NCI-H1436 treated with DMSO at 0.1 percent for 48 hours (cell line): Measurements from ENCODE around the gene NPEPL1.

Experiments used
- DNase-seq: peaks from one replicate; lab custom pipeline; 2025; lab: John Stamatoyannopoulos, UW

NPEPL1 gene

DNA sequence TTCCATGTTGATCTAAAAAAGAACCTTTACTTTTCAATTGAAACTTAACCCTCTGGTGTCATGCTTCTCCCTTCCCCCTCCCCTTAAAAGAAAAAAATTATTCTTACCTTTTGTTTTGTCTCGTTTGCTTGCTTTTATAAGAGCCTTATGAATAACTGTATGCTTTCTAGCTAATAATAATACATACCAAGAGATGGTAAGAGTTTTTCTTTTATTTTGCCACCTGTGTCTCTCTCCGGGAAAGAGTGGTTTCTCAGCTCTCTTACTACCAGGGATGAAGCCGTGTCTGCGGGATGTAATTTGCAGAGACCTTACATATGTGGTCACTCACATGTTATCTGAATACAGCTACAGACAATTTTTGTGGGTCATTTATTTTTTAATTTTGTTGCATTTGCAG lies 33.8 kb upstream of the NPEPL1 start:
- DNase-seq = no peak

DNA sequence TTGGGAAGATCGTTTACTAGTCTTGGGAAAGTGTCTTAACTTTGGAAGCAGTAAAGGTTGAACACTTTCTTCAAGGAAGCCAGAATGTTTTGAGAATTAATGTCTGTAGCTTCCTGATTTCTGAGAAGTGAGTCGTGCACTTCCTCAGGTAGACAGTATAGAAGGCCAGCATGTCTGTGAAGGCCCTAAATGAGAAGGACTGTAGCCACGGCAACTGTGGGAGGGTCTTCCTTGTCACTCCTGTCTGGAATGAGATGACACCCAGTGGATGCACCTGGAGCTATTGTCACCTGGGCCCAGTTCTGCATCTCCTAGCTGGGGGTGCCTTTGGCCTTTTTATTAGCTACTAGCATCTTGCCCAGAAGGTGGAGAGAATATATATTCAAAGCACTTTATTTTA lies 32.8 kb upstream of the NPEPL1 start:
- no peak for DNase-seq

DNA sequence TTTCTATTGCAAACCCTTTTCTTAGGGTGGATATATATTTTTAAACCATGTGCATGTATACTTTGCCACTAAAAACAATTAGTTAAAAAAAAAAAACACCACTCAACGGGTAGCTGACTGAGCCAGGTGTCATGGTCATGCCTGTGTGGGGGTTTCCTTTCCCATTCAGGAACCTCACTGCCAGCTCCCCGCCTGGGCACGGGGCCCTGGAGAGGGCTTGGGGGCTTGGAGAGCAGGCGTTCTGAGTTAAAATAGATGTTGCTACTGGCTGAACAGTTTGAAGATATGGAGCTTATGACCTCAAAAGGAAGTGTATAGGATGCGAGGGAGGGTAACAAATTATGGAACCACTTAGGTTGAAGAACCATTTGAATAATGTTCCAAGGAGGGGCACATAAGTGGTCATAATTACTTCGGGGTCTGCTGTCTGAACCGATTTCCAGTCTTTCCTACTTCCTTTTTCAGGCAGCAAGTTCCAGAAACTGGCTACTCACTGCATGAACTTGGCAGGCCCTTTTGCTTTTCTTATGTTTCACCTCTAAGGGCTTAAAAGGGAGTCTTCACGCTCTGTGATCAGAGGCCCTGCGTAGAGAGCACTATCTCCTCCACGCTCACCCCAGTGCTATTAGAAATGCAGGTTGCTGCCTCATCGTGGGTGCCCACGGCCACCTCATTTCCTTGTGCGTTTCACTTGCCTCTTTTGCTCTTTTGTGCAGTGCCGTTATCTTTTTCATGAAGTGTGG lies 31.6 kb upstream of the NPEPL1 start:
- DNase-seq = no peak

DNA sequence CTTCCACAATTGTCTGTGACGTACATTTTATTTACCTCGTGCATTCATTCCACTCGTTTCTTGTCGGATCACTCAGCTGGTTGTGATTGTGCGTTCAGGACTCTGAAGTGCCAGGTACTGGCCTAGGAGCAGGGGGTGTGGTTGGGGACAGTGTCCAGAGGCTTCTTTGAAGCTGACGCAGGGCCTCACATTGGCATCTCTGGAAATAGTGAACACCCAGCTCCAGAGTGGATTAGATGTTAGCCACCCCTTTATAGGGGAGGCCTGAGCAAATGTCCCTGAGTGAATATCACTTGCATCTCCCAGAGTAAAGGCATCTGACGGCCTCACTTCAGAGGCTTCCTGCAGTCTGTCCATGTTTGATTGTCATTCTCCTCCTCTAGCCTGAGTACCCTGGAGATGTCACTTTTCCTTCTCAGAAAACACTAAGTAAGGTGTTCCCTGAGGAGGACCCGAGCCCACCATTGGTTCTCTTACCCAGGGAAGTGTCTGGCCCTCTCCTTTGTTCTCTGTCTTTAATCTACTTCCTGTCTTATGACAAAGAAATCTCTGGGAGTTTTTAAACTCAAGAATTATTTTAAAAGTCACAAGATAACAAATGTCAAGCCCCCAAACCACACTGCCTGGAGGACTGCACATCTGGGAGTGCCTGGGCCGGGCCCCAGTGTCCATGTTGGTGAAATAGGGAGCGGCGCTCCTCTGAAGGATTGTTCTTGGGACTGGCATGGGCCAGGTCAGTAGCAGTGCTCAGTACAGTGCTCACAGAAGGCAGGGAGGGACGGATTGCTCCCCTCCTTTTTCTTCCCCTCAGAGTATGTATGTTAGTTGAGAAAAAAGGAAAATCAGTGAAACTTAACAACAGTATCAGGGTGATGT lies 30.8 kb upstream of the NPEPL1 start:
- DNase-seq = no peak

DNA sequence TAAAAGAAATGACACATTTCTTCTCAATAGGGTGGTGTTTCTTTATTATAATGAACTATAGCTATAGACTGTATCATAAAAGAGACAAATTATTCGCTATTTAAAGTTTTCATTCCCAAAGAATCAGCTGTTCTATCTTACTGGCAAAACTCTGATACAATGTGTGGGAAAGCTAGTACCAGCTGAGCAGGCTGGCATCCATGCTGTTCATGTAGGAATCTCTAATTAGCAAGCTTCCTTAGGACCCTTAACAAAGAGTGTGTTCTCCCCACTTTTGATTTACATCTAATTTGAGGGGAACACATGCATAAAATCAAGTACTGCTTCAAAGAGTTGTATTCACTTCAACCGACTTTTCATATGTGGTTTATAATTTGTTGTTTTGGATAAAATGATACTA lies 28.3 kb upstream of the NPEPL1 start:
- no peak for DNase-seq

DNA sequence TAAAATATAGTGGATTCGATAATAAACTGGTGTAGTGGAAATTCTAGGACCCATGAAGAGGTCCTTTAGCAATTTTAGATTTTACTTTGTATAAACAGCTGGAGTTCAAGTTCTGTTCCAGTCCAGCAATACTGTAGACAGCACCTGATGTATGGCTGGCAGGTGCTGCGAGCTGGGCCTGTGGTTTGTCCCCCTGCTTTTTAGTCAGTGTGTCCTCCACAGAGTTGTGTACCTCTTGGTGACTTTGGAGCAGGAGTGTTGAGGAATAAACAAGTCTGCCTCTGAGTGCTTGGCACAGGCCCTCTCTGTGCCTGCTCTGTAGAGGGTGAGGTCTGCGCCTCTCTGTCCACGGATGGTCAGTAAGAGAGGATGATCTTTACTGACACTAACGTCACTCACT lies 27.7 kb upstream of the NPEPL1 start:
- no peak for DNase-seq

DNA sequence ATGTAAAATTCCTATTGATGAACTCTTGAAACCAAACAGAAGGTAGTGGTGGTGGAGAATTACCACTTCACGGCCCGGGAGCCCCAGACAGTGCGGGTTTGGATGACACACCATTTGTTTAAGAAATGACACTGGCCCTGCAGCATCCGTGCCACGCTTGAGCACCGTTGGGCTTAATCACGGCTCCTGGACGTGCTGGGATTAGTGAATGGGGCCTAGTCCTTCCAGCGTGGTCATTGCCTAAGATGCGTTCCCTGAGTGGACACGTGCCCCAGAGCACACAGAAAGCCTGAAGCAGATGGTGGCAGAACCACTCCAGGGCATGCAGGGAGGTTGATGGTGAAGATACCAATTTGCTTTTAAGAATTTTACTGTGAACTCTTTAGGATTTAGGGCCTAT lies 27.0 kb upstream of the NPEPL1 start:
- no peak for DNase-seq

DNA sequence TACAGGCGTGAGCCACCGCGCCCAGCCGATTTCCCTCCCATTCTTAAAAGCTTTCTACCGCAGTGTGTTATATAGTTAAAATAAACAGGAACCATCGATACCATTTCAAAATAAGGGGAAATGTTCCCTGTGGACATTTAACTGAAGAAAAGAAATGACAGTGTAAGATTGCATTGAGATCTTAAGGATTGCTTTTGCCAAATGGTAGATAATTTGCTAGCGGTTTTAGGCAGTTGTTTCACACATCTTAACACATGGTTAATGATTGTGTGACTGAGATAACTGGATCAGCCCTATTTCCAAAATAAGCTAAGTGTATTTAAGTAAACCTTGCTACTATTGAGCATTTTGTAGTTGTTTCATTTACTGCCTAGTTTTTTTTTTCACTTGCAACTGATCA lies 25.9 kb upstream of the NPEPL1 start:
- no peak for DNase-seq

DNA sequence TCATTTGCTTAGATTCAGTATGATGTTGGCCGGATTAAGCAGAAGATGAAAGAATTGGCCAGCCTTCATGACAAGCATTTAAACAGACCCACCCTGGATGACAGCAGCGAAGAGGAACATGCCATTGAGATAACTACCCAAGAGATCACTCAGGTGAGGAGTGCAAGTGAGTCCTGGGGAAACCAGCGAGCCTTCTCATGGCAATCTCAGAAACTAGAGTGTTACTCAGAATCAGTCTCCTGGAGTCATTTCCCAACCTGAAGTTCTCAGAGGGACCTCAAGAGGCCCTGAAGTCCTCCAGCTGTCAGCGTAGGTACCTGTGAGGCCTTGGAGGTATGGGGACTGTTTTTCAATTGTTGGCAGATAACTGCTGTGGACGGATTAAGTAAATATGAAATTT lies 24.6 kb upstream of the NPEPL1 start:
- no peak for DNase-seq

DNA sequence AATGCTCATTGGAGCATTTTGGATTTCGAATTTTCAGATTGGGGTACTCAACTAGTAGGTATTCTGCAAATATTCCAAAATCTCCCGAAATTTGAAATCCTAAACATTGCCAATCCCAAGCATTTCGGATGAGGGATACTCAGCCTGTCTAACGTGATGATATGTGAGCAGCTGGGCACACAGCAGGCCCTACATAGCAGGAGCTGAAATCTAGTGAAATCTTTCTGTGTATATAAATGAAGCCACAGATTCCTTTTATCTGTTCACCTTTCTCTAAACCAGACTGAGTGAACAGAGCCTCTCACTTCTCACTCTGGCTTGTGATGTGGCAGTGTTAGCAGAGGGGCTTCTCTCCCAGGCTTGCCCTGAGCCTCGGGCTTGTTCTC lies 23.7 kb upstream of the NPEPL1 start:
- DNase-seq = no peak

DNA sequence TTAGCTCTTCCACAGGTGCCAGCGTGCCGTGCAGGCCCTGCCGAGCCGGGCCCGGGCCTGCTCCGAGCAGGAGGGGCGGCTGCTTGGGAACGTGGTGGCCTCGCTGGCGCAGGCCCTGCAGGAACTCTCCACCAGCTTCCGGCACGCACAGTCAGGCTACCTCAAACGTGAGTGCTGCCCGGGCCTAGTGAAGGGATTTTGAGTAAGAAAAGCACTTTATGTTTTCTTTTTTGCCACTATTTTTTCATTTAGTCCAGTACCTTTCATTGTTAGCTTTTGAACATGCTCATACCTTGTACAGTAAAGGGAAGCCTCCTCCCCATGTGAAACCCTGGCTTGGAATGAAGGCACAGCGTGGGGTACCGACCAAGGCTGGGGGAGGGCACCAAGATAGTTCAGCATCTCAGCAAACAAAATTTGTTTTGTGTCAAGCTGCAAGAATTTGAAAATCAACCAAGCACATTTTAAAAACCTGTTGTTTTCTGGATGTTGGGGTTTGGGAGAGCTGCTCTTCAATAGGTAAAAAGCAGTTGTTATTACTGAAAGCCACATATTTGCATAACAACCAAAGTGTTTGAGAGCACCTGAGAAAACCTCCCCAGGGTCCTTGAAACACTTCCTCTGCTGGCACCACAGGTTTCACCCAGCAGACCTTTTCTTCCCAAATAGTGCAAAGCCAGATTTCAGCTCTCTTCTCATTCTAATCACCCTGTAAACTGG lies 23.2 kb upstream of the NPEPL1 start:
- DNase-seq = no peak

DNA sequence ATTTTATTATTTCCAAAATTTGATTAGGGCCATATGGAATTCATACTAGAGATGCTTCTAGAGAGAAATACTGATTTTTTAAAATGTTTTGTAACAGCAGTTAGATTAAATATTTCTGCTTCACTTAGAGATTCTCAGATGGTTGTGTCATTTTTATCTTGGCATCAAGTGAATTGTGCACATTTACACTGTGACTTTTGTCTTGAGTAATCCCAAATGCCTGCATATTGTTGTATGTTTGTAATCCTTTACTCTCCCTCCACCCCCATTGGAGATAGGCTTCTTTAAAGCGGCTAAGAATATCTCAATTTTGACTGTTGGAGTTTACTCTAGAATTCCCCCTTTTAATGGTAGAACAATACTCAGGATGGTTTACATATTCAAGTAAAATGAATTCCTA lies 22.5 kb upstream of the NPEPL1 start:
- DNase-seq = no peak

DNA sequence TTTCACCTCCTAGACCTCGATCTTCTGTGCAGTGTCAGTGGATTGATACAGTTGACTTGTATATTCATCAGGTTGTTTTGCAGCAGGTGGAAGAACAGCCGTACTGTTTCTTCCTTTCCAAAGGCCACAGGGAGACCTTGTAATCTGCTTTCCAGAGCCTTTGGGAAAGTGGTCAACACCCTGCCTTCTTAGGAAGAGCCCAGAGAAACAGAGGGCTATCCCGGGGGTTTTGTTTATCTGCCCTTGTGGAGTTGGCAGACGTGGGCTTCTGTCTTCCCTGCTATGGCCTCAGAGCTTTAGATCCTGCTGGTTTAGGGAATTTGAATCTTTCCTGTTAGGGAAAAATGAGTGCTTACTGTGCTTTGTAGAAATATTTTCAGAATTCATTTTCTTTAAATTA lies 21.9 kb upstream of the NPEPL1 start:
- DNase-seq = no peak

DNA sequence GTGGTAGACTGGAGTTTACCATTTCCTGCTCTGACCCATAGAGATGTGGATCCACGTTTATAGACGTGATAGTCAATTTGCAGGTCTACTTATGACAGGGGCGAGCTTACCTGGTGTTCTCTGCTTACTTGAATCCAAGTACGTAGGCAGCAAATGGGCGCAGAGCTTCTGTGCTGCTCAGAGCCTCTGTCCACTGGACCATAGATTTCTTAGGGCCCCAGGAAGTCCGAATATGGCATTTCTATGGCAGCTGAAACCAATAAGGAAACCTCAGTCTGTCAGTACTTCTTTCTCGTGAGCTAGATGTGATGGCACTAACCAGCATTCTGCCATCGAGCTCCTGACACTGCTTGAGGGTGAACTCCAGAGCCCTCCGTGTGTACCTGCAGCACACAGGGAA lies 19.5 kb upstream of the NPEPL1 start:
- DNase-seq = no peak

DNA sequence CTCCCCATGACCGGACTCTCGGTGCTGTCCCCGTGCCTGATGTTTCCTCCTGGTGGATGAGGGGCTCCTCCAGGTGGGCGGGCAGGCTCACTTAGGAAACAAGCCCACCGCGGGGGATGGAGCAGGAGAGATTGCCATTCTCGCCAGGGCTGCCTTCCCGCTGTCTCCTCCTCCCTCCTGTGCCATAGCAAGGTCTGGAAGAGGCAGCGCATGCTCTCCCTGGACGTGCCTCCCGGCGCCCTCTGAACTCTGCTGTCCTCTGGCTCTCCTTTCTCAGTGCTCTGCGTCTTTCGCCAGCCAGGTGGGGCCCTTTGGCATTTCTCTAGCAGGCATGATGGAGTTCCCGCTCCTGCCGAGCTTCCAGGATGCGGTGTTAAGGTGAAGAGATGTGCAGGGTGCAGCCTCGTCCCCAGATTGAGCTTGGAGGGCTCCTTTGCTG lies 17.4 kb upstream of the NPEPL1 start:
- no peak for DNase-seq

DNA sequence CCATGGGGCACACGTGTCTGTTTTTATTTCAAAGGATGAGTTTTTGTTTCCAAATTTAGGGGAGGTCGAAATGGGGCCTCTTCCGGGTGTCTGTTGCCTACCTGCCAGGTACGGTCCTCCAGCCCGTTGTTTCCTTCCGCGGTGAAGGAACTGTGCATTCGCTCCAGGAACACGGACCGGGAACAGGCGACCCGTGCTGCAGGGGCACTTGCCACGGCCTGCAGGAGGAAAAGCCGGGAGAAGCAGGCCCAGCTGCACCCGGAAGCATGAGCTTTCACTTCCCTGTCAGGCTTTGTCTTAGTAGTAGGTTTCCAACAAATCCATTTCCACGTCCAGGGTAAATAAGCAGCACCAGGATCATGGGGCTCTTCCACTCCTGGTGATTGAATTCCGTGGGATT lies 17.0 kb upstream of the NPEPL1 start:
- no peak for DNase-seq

DNA sequence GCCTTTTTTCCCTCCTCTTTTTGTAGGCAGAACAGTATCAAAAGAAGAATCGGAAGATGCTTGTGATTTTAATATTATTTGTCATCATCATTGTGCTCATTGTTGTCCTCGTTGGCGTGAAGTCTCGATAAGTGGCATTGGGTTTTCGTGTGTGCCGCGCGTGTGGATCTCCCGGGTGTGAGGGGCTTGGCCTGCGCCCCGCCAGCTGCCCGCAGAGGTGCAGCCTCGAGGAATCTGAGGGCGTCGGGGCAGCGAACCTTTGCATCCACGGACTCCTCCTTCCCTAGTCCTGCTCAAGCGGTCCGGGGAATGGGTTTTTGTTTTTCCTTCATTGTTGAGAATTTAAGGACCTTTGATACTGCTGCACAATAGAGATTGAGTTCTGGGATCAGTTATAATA lies 16.4 kb upstream of the NPEPL1 start:
- DNase-seq = no peak

DNA sequence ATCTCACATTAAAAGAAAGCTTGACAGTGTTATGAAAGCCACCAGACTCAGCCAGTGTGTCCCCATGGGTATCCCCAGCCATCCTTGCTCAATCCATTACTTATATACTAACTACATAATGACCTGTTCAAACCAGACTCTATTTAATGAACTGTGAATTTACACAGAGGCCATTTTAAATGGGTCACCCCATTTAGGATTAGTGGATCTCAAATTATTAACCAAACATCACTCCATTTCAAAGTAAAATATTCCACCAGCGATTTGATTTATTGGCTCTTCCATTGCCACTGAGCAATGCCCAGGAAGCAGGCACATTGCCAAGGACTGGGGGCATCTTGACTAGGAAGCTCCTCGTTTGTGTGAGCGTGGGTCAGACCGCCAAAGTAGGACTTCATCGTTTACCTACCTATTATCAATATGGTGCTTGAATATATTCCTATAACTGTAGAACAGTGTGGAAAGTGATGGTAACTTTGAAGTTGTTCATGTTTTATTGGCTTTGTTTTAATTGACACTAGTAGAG lies 15.5 kb upstream of the NPEPL1 start:
- no peak for DNase-seq

DNA sequence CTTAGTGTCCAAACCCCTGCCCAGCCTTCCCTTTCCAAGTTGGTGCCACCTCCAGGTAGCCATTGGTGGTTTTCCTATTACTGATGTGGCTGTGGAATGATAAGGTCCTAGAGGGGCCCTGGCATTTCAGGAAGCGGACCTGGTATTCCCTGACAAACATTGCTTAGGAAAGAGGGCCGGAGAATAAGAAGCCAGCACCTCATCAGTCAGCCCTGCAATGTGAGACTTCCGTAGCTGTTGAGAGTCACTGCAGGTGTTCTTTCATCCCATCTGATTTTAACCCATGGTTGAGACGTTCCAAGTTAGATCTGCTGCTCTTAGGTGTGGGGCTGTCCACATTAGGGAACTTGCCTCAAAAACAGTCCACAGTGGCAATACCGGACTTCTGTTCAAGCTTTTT lies 14.8 kb upstream of the NPEPL1 start:
- no peak for DNase-seq

DNA sequence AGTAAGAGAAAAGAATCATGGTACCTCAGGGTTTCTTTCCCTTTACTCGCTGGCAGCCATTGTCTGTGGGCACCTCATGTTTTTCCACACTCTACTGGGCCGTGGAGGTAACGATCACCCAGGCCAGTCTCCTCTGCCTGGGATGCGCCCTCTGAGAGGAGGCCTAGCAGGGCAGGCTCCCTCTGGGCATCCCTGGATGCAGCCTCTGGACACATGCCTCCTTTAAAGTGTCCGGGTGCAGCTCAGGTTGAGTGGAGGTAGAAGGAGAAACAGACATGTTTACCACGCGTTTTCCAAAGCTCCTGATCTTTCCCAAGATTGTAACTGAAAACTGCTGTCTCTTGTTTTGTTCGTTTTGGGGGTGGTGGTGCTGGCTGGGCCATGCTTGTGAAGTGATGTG lies 13.8 kb upstream of the NPEPL1 start:
- DNase-seq = no peak

DNA sequence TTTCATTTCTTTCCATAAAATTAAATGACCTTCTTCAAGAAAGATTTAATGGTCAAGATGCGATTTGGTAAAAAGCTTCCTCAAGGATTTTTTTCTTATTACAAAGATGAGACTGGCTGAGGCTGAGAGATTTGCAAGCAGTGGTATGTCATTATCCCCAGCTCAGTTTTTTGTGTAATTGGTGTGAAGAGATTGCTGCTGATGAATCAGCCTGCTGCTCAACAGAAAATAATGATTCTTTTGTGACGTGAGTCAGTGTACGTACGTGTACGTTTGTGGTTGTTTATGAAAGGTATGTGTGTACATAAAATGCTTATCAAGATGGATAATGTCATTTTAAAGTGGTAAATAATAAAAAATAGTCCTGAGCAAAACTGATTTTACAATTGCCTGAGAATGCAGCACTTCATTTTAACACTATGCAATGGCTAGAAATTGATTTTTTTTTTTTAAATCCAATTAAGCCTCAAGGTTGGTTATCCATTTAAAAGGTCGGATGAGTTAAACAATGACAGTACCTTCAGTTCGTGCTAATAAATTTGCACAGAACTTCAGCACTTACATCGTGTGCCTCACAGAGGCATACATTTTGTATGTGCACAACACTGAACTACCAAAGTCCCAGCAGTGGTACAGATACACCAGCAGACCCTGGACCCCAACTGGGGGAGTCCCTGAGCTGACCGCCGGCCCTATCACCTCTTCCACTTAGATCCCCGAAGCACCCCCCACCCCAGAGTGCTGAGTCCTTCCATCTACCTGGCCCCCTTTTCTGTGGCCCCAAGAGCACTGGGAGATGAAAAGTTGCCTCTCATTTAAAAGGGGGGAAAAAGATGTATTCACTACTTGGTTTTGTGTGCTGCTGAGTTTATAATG lies 9.7 kb upstream of the NPEPL1 start:
- no peak for DNase-seq

DNA sequence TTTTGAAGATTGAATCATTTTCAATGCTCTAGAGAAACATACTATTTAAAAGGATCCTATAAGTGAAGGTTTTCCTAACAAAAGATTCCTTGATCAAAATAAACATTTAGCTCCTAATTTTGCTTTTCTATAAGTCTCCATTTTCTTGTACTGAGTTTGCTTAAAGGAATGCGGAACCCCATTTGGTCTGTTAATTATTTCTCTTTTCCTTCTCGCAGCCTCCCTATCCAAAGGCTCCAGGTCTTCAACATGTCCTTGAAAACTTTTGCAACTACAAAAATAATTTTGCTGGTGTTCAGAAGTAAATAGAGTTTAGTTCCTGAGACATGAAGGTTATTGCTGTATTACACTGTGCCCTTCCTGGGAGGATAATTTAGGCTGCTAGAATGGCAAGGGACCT lies 8.3 kb upstream of the NPEPL1 start:
- no peak for DNase-seq
